ENCODE results near the gene ZNF581. TPM values are rescaled to one million over a fixed set of nuclear protein-coding genes. Genes with fewer than 3 reads are reported as not detected.

The ZNF581 gene
- total RNA-seq, 1 experiment from 2014 or later: 37.5 TPM

DNA sequence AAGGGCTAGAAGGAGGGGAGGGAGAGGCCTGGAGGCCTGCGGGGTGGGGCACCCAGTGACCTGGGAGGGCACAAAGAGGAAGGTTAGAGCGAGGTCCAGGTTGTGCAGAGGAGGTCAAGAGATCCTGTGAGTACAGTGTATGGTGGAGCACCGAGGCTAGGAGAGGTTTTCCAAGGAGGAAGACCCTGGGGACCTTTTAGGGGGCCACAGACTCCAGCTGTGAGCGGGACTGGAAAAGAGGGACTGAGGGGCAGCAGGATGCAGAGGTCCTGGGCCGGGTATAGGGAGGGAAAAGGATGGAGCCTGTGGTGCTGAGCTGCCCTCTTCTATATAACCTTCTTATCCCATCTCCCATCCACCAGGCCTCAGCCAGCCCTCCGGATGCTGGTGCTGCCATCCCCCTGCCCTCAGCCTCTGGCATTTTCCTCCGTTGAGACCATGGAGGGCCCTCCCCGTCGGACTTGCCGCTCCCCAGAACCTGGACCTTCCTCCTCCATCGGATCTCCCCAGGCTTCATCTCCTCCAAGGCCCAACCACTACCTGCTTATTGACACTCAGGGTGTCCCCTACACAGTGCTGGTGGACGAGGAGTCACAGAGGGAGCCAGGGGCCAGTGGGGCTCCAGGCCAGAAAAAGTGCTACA is 863 bp downstream of the ZNF581 start:
- Histone ChIP-seq H3K36me3 (ENCODE audit: low read depth, low read length) (peaks cover 14% of the 10 kb centered on the region), H3K9me3 (ENCODE audit: low read length) (no peaks in the 10 kb centered on the region), H3F3A (ENCODE audit: low read length, unreplicated experiment) (peaks cover 7% of the 10 kb centered on the region), H3K79me2 (ENCODE audit: low read length) (peaks cover 64% of the 10 kb centered on the region), H3K9ac (ENCODE audit: low read length) (peak overlapping the region; percentile 95), H3K9me2 (replicated peaks; ENCODE audit: low read length) (no peaks in the 10 kb centered on the region), H3K27me3 (ENCODE audit: low read length) (no peaks in the 10 kb centered on the region), H3K27ac (ENCODE audit: low read length) (peak overlapping the region; percentile 53; the same call in 1 of the 2 replicates), H2AFZ (ENCODE audit: low read length) (no peak overlapping the region), H3K4me3 (ENCODE audit: low read length) (peak overlapping the region; percentile 96), H3K4me2 (ENCODE audit: low read length) (peak overlapping the region; percentile 85), H3K4me1 (ENCODE audit: insufficient read depth, low read length) (peaks cover 47% of the 10 kb centered on the region), H4K20me1 (ENCODE audit: low read length) (0 out of 2 replicates have a peak, but pooled peaks cover 4% of the 10 kb centered on the region)
- TF ChIP-seq EZH2phosphoT487 (IDR thresholded peaks at IDR 0.05; ENCODE audit: borderline replicate concordance, low read length): no peak
- TF ChIP-seq EZH2 (IDR thresholded peaks at IDR 0.05; ENCODE audit: low read length, unreplicated experiment): no peak
- TF ChIP-seq, protein P1, sequence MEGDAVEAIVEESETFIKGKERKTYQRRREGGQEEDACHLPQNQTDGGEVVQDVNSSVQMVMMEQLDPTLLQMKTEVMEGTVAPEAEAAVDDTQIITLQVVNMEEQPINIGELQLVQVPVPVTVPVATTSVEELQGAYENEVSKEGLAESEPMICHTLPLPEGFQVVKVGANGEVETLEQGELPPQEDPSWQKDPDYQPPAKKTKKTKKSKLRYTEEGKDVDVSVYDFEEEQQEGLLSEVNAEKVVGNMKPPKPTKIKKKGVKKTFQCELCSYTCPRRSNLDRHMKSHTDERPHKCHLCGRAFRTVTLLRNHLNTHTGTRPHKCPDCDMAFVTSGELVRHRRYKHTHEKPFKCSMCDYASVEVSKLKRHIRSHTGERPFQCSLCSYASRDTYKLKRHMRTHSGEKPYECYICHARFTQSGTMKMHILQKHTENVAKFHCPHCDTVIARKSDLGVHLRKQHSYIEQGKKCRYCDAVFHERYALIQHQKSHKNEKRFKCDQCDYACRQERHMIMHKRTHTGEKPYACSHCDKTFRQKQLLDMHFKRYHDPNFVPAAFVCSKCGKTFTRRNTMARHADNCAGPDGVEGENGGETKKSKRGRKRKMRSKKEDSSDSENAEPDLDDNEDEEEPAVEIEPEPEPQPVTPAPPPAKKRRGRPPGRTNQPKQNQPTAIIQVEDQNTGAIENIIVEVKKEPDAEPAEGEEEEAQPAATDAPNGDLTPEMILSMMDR (conservative IDR thresholded peaks at IDR 0.05; ENCODE audit: low read depth, low read length): no peak
- CTCF ChIA-PET: interaction anchor here (0.5 kb wide), 1 partner anchor 10 kb away, joined by 3 read pairs; no protein-coding TSS in a partner anchor
- DNase-seq: no peak
- ATAC-seq: no peak
- intact Hi-C loops (cut with micrococcal nuclease): no loop called here
- no TSS peak for BruUV-seq (replicated peaks)
- POLR2A ChIA-PET (ENCODE audit: unreplicated experiment): no interaction called here

DNA sequence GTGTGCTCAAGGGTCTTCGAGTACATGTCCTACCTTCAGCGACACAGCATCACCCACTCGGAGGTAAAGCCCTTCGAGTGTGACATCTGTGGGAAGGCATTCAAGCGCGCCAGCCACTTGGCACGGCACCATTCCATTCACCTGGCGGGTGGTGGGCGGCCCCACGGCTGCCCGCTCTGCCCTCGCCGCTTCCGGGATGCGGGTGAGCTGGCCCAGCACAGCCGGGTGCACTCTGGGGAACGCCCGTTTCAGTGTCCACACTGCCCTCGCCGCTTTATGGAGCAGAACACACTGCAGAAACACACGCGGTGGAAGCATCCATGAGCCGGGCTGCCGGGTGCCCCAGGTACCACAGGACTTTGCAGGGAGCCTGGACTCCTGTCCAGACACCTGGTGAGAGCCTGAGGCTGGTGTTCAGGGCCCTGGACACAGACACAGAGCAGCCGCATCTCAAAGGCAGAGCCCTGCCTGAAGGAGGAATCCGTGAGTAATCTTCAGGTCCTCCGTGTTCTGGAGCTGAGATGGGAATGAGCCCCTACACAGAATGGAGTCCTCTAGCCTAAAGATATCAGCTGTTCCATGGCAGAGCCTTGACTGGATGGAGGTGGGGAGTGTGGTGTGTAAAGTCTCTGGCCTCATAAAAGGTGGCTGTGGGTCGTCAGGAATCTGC is 1.5 kb downstream of the ZNF581 start:
- no peak overlapping the region for H3K27ac ChIP-seq (ENCODE audit: low read length)
- peaks cover 58% of the 10 kb centered on the region for H3K79me2 ChIP-seq (ENCODE audit: low read length)

More for the DNA sequence above, 1.5 kb downstream of the ZNF581 start:
- no peak for ATAC-seq
- Histone ChIP-seq H3K9me3 (ENCODE audit: low read length) (no peaks in the 10 kb centered on the region), H3F3A (ENCODE audit: low read length, unreplicated experiment) (peaks cover 5% of the 10 kb centered on the region), H3K4me2 (ENCODE audit: low read length) (peak overlapping the region; percentile 85), H3K27me3 (ENCODE audit: low read length) (no peaks in the 10 kb centered on the region), H3K4me1 (ENCODE audit: insufficient read depth, low read length) (peaks cover 45% of the 10 kb centered on the region), H2AFZ (ENCODE audit: low read length) (no peak overlapping the region), H3K4me3 (ENCODE audit: low read length) (peak overlapping the region; percentile 96), H4K20me1 (ENCODE audit: low read length) (0 out of 2 replicates have a peak, but pooled peaks cover 4% of the 10 kb centered on the region), H3K9ac (ENCODE audit: low read length) (peak overlapping the region; percentile 95), H3K36me3 (ENCODE audit: low read depth, low read length) (peaks cover 14% of the 10 kb centered on the region), H3K9me2 (replicated peaks; ENCODE audit: low read length) (no peaks in the 10 kb centered on the region)
- TSS peak; percentile 35 for BruUV-seq (replicated peaks)
- DNase-seq: no peak
- intact Hi-C loops (cut with micrococcal nuclease): no loop called here
- CTCF ChIA-PET: interaction anchor here (0.5 kb wide), 1 partner anchor 9 kb away, joined by 3 read pairs; no protein-coding TSS in a partner anchor
- TF ChIP-seq EZH2 (IDR thresholded peaks at IDR 0.05; ENCODE audit: low read length, unreplicated experiment) (no peak), EZH2phosphoT487 (IDR thresholded peaks at IDR 0.05; ENCODE audit: borderline replicate concordance, low read length) (no peak)
- TF ChIP-seq, protein P1 (conservative IDR thresholded peaks at IDR 0.05; ENCODE audit: low read depth, low read length): no peak
- POLR2A ChIA-PET (ENCODE audit: unreplicated experiment): no interaction called here
